ENCODE measurements around the gene LIPJ. TPM values are rescaled to one million over a fixed set of nuclear protein-coding genes. Genes with fewer than 3 reads are reported as not detected.

Gene LIPJ
- total and polyA plus RNA-seq, 7 donors = 0.16 to 1.2 (median 0.36) TPM; not detected in 4

DNA sequence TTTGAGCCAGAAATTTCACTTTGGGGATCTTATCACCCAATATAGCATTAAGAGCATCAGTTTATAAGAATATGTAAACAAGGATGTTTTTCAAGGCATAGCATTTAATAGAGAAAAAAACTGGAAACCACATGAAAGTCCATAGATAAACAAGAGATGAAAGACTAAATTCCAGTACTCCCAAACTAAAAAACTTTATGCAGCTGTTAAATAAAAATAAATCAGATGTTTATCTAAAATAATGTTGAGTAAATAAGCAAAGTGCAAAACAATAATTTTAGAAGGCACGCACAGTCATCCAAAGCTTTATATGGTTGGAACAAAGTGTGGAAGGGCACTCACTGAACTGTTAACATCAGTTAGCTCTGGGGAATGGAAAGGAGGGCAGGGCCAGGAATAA lies 24.4 kb upstream of the LIPJ start:
- WGBS, 2 donors = 84 to 92% methylated on average over 1 of the region's 1 CpG
- H3K9me3 ChIP-seq = no peaks in the 10 kb centered on the region
- no peak for DNase-seq
- TF ChIP-seq, protein P1, sequence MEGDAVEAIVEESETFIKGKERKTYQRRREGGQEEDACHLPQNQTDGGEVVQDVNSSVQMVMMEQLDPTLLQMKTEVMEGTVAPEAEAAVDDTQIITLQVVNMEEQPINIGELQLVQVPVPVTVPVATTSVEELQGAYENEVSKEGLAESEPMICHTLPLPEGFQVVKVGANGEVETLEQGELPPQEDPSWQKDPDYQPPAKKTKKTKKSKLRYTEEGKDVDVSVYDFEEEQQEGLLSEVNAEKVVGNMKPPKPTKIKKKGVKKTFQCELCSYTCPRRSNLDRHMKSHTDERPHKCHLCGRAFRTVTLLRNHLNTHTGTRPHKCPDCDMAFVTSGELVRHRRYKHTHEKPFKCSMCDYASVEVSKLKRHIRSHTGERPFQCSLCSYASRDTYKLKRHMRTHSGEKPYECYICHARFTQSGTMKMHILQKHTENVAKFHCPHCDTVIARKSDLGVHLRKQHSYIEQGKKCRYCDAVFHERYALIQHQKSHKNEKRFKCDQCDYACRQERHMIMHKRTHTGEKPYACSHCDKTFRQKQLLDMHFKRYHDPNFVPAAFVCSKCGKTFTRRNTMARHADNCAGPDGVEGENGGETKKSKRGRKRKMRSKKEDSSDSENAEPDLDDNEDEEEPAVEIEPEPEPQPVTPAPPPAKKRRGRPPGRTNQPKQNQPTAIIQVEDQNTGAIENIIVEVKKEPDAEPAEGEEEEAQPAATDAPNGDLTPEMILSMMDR (IDR thresholded peaks at IDR 0.05) = no peak
- TF ChIP-seq POLR2A (IDR thresholded peaks at IDR 0.05) (no peak), EP300 (IDR thresholded peaks at IDR 0.05) (no peak), POLR2AphosphoS5 (IDR thresholded peaks at IDR 0.05) (no peak)
- H3K27me3 ChIP-seq = no peaks in the 10 kb centered on the region
- no peaks in the 10 kb centered on the region for H3K36me3 ChIP-seq
- H3K27ac ChIP-seq = no peak overlapping the region
- no peak overlapping the region for H3K4me3 ChIP-seq
- intact Hi-C loops (cut with DNase I) = no loop called here
- H3K4me1 ChIP-seq = no peaks in the 10 kb centered on the region

DNA sequence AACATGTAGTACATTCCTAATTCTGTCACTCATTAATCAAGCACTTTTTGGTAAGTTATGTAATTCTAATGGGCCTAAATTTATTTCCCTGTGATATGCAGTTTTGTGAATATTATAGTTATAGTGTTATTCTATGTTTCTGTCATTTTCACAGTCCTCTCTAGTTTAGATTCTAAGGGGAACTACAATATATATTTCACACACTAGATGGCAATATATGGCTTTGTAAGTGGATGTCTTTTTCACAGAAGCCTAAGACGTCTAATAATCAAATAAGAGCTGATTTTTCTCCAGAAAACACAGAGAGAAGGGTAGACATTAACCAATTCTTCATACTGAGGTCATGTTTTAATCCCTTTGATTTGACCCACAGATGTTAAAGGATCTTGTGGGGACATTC lies 21.5 kb upstream of the LIPJ start:
- Histone ChIP-seq H3K4me3 (no peak overlapping the region), H3K36me3 (no peaks in the 10 kb centered on the region), H3K9me3 (no peaks in the 10 kb centered on the region), H3K27me3 (no peaks in the 10 kb centered on the region), H3K27ac (no peak overlapping the region), H3K4me1 (no peaks in the 10 kb centered on the region)
- intact Hi-C loops (cut with DNase I) = no loop called here
- no peak for DNase-seq
- 0 to 9% methylated on average over 1 of the region's 1 CpG for WGBS, 2 donors
- TF ChIP-seq POLR2AphosphoS5 (IDR thresholded peaks at IDR 0.05) (no peak), EP300 (IDR thresholded peaks at IDR 0.05) (no peak), POLR2A (IDR thresholded peaks at IDR 0.05) (no peak)
- TF ChIP-seq, protein P1 (IDR thresholded peaks at IDR 0.05) = peak in 1 of 4 experiments; percentile 17

GRCh38 chr10:88582411-88582805 lies 4.2 kb upstream of the LIPJ start:
- peaks cover 0 to 7% (median 5%) of the 10 kb centered on the region in 4 donors for H3K4me1 ChIP-seq
- H3K4me3 ChIP-seq = peak overlapping the region; percentile 55 to 73 (median 68)
- no peaks in the 10 kb centered on the region for H3K27me3 ChIP-seq
- TF ChIP-seq, protein P1 (IDR thresholded peaks at IDR 0.05) = no peak
- TF ChIP-seq EP300 (IDR thresholded peaks at IDR 0.05) (no peak), POLR2A (IDR thresholded peaks at IDR 0.05) (no peak)
- peak overlapping the region; percentile 90 to 95 (median 94) for H3K27ac ChIP-seq
- no peak for DNase-seq
- no peaks in the 10 kb centered on the region for H3K9me3 ChIP-seq
- H3K36me3 ChIP-seq = no peaks in the 10 kb centered on the region
- 4 to 5% methylated on average over 4 of the region's 4 CpGs for WGBS, 2 donors
- intact Hi-C loops (cut with DNase I) = no loop called here

GRCh38 chr10:88582806-88583583 lies 3.6 kb upstream of the LIPJ start, which contains the start of gene RNLS:
RNLS (minus strand) TSS chr10:88583318.
- intact Hi-C loops (cut with DNase I) = no loop called here
- Histone ChIP-seq H3K4me1 (peaks cover 0 to 7% (median 5%) of the 10 kb centered on the region in 4 donors), H3K27ac (peak within 1 kb of the TSS; percentile 90 to 95 (median 94)), H3K27me3 (no peaks in the 10 kb centered on the region), H3K4me3 (peak within 1 kb of the TSS; percentile 55 to 73 (median 68)), H3K36me3 (no peaks in the 10 kb centered on the region), H3K9me3 (no peaks in the 10 kb centered on the region)
- WGBS, 2 donors = 2 to 3% methylated on average over 63 of the region's 63 CpGs
- DNase-seq = peak; percentile 87
- TF ChIP-seq EP300 (IDR thresholded peaks at IDR 0.05) (no peak), POLR2AphosphoS5 (IDR thresholded peaks at IDR 0.05) (peak; percentile 36 to 84 (median 74)), POLR2A (IDR thresholded peaks at IDR 0.05) (peak; percentile 23 to 49)
- TF ChIP-seq, protein P1 (IDR thresholded peaks at IDR 0.05) = peak; percentile 55 to 90 (median 71)

Measured in sigmoid colon (tissue), 7 donors.